Osteoblast (primary cell): ENCODE results near the gene BIRC7. TPM values are rescaled to one million over a fixed set of nuclear protein-coding genes. Genes with fewer than 3 reads are reported as not detected.

Experiments
- DNase-seq: peaks from one replicate; pipeline ENCODE4 v3.0.0; 2011; ENCODE audit warnings: low spot score, mixed read lengths; ENCODE audit not compliant: insufficient read length; ENCODE audit errors: missing footprints
- H2AFZ ChIP-seq: 2 replicates; pipeline ENCODE4 v1.6.0; 2011; ENCODE audit warnings: mild to moderate bottlenecking, low read length
- H3K27ac ChIP-seq: 2 replicates; pipeline ENCODE4 v1.5.1; 2011; ENCODE audit warnings: mild to moderate bottlenecking, low read depth, low read length, moderate library complexity
- H3K27me3 ChIP-seq: 2 replicates; pipeline ENCODE4 v1.6.0; 2012; ENCODE audit warnings: mild to moderate bottlenecking, control low read depth, inconsistent platforms, low read length, moderate library complexity; ENCODE audit not compliant: insufficient read depth
- H3K36me3 ChIP-seq: 2 replicates; pipeline ENCODE4 v1.5.1; 2011; ENCODE audit warnings: mild to moderate bottlenecking, low read length, control low read depth, moderate library complexity; ENCODE audit not compliant: insufficient read depth
- H3K4me1 ChIP-seq: 2 replicates; pipeline ENCODE4 v1.5.1; 2011; ENCODE audit warnings: mild to moderate bottlenecking, low read length, control low read depth, moderate library complexity; ENCODE audit not compliant: insufficient read depth
- H3K4me2 ChIP-seq: 2 replicates; pipeline ENCODE4 v1.6.0; 2011; ENCODE audit warnings: mild to moderate bottlenecking, low read length; ENCODE audit not compliant: insufficient read depth
- H3K4me3 ChIP-seq: fragments of 200-600 bp; sonication (generic); 3 replicates; pipeline ENCODE4 v1.5.1; 2012; ENCODE audit warnings: mild to moderate bottlenecking, low read length, inconsistent platforms; ENCODE audit not compliant: insufficient read depth
- H3K79me2 ChIP-seq: 2 replicates; pipeline ENCODE4 v1.6.0; 2012; ENCODE audit warnings: mild to moderate bottlenecking, low read length, control low read depth, inconsistent platforms; ENCODE audit not compliant: insufficient read depth
- H3K9me3 ChIP-seq: 2 replicates; pipeline ENCODE4 v1.5.1; 2011; ENCODE audit warnings: low read depth, low read length, control low read depth
- H4K20me1 ChIP-seq: 2 replicates; pipeline ENCODE4 v1.6.0; 2012; ENCODE audit warnings: mild to moderate bottlenecking, low read length, control low read depth; ENCODE audit not compliant: insufficient read depth
- total RNA-seq: library from RNA; depleted of rRNA; stranded (reverse); fragments of >200 nt; gene quantifications from 2 replicates; pipeline ENCODE4 v1.2.3, GENCODE V29; 2012
- TF ChIP-seq, protein P1 (sequence below): IDR thresholded peaks from 2 replicates; pipeline ENCODE4 v1.5.1; 2011; ENCODE audit warnings: mild to moderate bottlenecking, low read depth, low read length, moderate library complexity; ENCODE audit errors: extremely low read depth

Gene BIRC7, protein sequence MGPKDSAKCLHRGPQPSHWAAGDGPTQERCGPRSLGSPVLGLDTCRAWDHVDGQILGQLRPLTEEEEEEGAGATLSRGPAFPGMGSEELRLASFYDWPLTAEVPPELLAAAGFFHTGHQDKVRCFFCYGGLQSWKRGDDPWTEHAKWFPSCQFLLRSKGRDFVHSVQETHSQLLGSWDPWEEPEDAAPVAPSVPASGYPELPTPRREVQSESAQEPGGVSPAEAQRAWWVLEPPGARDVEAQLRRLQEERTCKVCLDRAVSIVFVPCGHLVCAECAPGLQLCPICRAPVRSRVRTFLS
- under 0.01 and 0.29 TPM in 2 replicates for total RNA-seq

DNA sequence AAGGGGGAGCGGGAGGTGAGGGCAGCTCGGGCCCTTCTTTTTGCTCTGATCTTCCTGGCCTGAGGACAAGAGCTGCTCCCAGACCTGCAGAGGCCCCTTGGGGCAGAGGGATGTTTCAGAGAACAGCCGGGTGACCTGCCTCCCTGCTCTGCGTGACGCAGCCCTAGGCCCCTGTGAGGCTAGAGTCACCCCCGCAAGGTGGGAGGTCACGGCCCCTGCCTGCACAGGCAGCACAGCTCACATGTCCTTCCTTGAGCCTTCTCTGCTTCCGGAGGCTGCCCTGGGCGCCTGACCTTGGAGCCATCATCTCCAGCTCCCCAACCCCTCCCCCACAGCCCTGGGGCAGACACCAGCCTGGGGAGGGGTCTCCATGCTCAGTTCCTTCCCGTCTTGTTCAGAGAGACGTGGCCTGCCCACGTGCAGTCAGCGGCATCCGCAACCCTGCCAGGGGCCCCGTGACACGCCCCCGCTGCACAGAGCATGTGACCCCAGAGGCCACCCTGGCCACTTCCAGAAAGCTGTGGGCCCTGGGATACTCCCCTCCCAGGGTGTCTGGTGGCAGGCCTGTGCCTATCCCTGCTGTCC lies at the start of gene BIRC7:
Gene BIRC7 (plus strand): TSS at position 507 of the 585 bp plus-strand sequence. CDS start 192 bp downstream, outside the sequence.
- H2AFZ ChIP-seq, result no peak within 1 kb of the TSS
- DNase-seq, result peak; percentile 83
- no peaks in the 10 kb centered on the region for H3K79me2 ChIP-seq
- H3K36me3 ChIP-seq, result no peaks in the 10 kb centered on the region
- H3K27me3 ChIP-seq, result no peaks in the 10 kb centered on the region
- H3K27ac ChIP-seq, result no peak within 1 kb of the TSS
- TF ChIP-seq, protein P1, sequence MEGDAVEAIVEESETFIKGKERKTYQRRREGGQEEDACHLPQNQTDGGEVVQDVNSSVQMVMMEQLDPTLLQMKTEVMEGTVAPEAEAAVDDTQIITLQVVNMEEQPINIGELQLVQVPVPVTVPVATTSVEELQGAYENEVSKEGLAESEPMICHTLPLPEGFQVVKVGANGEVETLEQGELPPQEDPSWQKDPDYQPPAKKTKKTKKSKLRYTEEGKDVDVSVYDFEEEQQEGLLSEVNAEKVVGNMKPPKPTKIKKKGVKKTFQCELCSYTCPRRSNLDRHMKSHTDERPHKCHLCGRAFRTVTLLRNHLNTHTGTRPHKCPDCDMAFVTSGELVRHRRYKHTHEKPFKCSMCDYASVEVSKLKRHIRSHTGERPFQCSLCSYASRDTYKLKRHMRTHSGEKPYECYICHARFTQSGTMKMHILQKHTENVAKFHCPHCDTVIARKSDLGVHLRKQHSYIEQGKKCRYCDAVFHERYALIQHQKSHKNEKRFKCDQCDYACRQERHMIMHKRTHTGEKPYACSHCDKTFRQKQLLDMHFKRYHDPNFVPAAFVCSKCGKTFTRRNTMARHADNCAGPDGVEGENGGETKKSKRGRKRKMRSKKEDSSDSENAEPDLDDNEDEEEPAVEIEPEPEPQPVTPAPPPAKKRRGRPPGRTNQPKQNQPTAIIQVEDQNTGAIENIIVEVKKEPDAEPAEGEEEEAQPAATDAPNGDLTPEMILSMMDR, result no peak
- no peaks in the 10 kb centered on the region for H3K9me3 ChIP-seq
- no peak within 1 kb of the TSS for H3K4me3 ChIP-seq
- H3K4me2 ChIP-seq, result no peak within 1 kb of the TSS
- H4K20me1 ChIP-seq, result no peaks in the 10 kb centered on the region
- H3K4me1 ChIP-seq, result peaks cover 28% of the 10 kb centered on the region

DNA sequence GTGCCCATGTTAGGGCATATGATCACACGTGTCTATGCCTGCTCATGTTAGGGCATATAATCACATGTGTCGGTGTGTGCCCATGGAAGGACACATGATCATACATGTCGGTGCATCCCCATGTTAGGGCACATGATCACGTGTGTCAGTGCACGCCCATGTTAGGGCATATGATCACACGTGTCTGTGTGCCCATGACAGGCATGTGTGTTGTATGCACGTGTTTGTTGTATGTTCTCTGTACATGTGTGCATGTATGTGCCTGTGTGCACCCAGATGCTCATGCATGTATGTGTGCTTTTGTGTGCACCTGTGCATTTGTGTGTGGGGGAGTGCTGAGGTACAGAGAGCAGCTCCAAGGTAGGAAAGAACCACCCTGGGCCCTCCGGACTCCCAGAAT lies 49.6 kb upstream of the BIRC7 start:
- no peaks in the 10 kb centered on the region for H3K27me3 ChIP-seq
- no peaks in the 10 kb centered on the region for H3K79me2 ChIP-seq
- no peak overlapping the region for H2AFZ ChIP-seq
- H4K20me1 ChIP-seq, result no peaks in the 10 kb centered on the region
- no peak overlapping the region for H3K4me3 ChIP-seq
- no peak overlapping the region for H3K4me2 ChIP-seq
- no peak overlapping the region for H3K27ac ChIP-seq
- H3K9me3 ChIP-seq, result no peaks in the 10 kb centered on the region
- no peaks in the 10 kb centered on the region for H3K36me3 ChIP-seq
- TF ChIP-seq, protein P1, result no peak
- H3K4me1 ChIP-seq, result no peaks in the 10 kb centered on the region
- DNase-seq, result peak; percentile 30

DNA sequence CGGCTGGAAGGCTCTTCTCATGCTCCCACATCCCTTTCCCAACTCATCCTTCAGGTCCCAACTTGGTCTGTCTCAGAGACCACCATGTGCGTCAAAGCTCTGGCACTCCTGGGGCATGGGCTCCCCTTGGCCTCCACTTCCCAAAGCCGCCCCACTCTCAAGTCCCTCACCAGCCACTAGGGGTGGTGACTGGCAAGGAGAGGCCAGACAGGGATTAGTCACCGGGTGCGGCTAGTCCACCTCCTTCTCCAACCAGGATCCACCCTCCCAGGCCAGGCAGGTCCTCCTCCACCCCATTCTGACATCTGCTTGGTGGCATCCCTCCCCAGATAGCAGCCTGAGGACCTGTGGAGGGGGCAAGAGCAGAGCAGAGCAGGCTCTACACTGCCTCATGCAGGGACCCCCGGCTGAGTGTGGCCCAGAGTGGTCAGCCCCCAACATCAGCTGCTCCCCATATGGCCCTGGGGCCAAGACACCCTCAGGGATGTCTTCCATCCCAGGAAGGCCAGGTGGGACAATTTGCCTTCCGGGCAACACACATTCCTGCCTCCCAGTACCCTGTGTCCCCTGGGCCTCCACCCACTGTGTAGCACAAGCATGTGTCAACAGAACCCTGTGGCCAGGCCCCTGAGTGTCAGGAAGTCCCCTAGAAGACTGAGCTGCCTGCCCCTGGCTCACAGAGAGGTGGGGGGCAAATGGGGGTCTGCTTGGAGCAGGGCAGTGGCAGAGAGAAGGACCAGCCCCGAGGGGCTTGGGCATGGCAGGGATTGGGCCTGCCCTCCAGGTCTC lies 49.0 kb upstream of the BIRC7 start:
- peak; percentile 90 for DNase-seq
- Histone ChIP-seq H3K27ac (no peak overlapping the region), H3K4me3 (no peak overlapping the region), H4K20me1 (no peaks in the 10 kb centered on the region), H3K4me1 (no peaks in the 10 kb centered on the region), H3K79me2 (no peaks in the 10 kb centered on the region), H2AFZ (no peak overlapping the region), H3K4me2 (no peak overlapping the region), H3K27me3 (no peaks in the 10 kb centered on the region), H3K9me3 (no peaks in the 10 kb centered on the region), H3K36me3 (no peaks in the 10 kb centered on the region)
- TF ChIP-seq, protein P1, result peak; percentile 28
